Transverse colon (tissue), 4 donors: ENCODE measurements around the gene NLRC3.

Source experiments
- CTCF ChIP-seq, 5 experiments: fragments of 200-600 bp in 3 of 5; fragments of 450-650 bp in 2 of 5; sonication (generic) in 3 of 5; IDR thresholded peaks; 1 replicate in 2 of 5; 2 replicates in 3 of 5; pipeline ENCODE4 v1.5.1; 2016 to 2017; ENCODE audit warnings: antibody characterized with exemption in 5 of 5, inconsistent platforms in 3 of 5, mild to moderate bottlenecking in 2 of 5, moderate library complexity in 1 of 5
- EP300 ChIP-seq: sonication (generic); formaldehyde crosslinking; IDR thresholded peaks from one replicate; pipeline ENCODE4 v1.6.1; 2017; ENCODE audit warnings: antibody characterized with exemption, low read depth
- POLR2A ChIP-seq: fragments of 450-650 bp; IDR thresholded peaks from one replicate; pipeline ENCODE4 v1.6.1; 2016; ENCODE audit warnings: antibody characterized with exemption, mild to moderate bottlenecking, moderate library complexity
- POLR2AphosphoS5 ChIP-seq, 3 donors: sonication (generic); formaldehyde crosslinking; IDR thresholded peaks; one replicate each; pipeline ENCODE4 v1.6.1; 2016; ENCODE audit warnings: antibody characterized with exemption in 3 of 3

GRCh38 chr16:3492356-3492755, 84.8 kb downstream of the NLRC3 start:
- TF ChIP-seq CTCF (IDR thresholded peaks at IDR 0.05) (no peak), POLR2A (no peak), EP300 (no peak), POLR2AphosphoS5 (IDR thresholded peaks at IDR 0.05) (no peak)
